SK-N-SH treated with all-trans-retinoic acid at 6 μM for 48 hours (cell line): ENCODE data around the gene ZNF91.

Experiments used
- ARNTL ChIP-seq: fragments of 450-650 bp; formaldehyde crosslinking; IDR thresholded peaks from 2 replicates; pipeline ENCODE4 v1.5.0; 2020; ENCODE audit warnings: low read depth, mild to moderate bottlenecking, moderate library complexity, borderline replicate concordance
- CREB5 ChIP-seq: fragments of 250-450 bp; sonication (Bioruptor Pico); IDR thresholded peaks from 2 replicates; pipeline ENCODE4 v1.5.1; 2020; ENCODE audit warnings: low read depth, mild to moderate bottlenecking, moderate library complexity
- ESRRG ChIP-seq: fragments of 250-450 bp; sonication (Bioruptor Pico); IDR thresholded peaks from 2 replicates; pipeline ENCODE4 v1.6.1; 2021; ENCODE audit warnings: mild to moderate bottlenecking
- OSR1 ChIP-seq: fragments of 250-450 bp; sonication (Bioruptor Pico); IDR thresholded peaks from 2 replicates; pipeline ENCODE4 v1.8.0; 2022; ENCODE audit warnings: moderate library complexity, mild to moderate bottlenecking, inconsistent platforms
- ZFP30 ChIP-seq: fragments of 450-650 bp; formaldehyde crosslinking; IDR thresholded peaks from 2 replicates; pipeline ENCODE4 v1.5.0; 2022; ENCODE audit warnings: mild to moderate bottlenecking, moderate library complexity
- ZNF565 ChIP-seq: fragments of 450-650 bp; formaldehyde crosslinking; conservative IDR thresholded peaks from 2 replicates; pipeline ENCODE4 v1.5.0; 2020; ENCODE audit warnings: low read depth, mild to moderate bottlenecking, moderate library complexity
- ZNF8 ChIP-seq: fragments of 450-650 bp; formaldehyde crosslinking; IDR thresholded peaks from 2 replicates; pipeline ENCODE4 v1.5.0; 2020; ENCODE audit warnings: mild to moderate bottlenecking, moderate library complexity

DNA sequence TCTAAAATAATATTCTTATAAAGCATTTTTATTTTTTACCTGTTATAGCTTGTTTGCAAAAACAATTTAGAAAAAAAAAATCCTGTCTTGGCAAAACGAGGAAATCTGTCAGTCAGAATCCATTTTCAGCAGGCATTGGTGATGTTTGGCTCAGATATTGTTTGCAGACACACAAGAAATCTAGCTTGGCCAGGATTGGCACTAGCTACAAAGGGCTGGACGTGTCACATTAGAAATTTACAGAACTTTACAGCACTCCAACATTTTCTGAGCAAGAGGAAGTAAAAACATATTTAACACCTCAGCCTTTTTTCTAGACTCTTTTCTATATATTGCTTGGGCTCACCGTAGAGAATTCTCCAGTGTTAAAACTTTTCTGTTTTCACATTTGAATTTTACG is 9.9 kb downstream of the ZNF91 start:
- TF ChIP-seq OSR1 (CRISPR knock-in tag) (no peak), ARNTL (CRISPR knock-in tag) (no peak), ZNF565 (CRISPR knock-in tag) (no peak), ZFP30 (no peak), CREB5 (no peak), ESRRG (CRISPR knock-in tag) (no peak), ZNF8 (CRISPR knock-in tag) (no peak)
